Effector CD4-positive, alpha-beta T cell (primary cell): ENCODE measurements around the gene RNF157.
"Not testable (repeated sequence)": the region's sequence is repeated elsewhere in the genome, so short reads cannot be mapped to it uniquely, and the experiment has no call there.

Experiments
- DNase-seq: peaks from one replicate; pipeline ENCODE4 v3.0.0-alpha.2; 2020

The RNF157 gene

GRCh38 chr17:76232342-76232741 is 8.0 kb downstream of the RNF157 start:
- DNase-seq = no peak

DNA sequence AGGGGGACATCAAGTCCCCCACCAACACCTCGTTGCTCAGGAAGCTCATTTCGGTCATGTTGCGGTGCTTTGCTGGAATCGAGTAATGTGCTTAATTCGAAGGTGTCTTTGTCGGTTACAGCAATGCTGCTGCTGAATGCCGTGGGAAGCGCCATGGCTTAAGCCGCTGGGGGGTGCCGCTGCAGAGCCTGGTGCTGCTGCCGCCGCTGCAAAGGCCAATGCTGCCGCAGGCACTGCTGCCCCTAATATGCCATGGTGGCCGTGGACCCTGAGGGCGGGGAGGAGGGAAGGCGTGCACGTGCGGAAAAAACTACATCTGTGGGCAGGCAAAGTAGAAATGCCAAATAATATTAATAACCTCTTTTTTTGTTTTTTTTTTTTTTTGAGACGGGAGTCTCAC is 13.5 kb downstream of the RNF157 start:
- not testable (repeated sequence) for DNase-seq

- not testable (repeated sequence) for DNase-seq
Observed at GRCh38 chr17:76225373-76226086, 14.8 kb downstream of the RNF157 start.

- DNase-seq = no peak
Observed at GRCh38 chr17:76223802-76224201, 16.5 kb downstream of the RNF157 start.

GRCh38 chr17:76219670-76220383 is 20.5 kb downstream of the RNF157 start:
- DNase-seq = no peak

DNA sequence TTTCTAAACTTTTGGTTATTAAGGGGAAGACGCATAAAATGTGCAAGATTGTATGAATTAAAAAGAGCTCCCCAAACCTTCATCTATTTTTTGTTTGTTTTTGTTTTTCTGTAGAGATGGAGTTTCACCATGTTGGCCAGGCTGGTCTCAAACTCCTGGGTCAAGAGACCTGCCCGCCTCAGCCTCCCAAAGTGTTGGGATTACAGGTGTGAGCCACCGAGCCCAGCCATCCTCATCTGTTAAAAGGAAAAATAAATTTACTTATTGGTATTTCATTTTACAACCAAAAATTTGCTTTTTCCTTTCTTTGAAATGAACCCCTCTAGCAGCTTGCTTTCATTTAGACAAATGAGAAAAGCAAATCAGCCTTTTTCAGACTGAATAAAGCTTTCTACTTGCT is 23.2 kb downstream of the RNF157 start:
- DNase-seq = no peak

DNA sequence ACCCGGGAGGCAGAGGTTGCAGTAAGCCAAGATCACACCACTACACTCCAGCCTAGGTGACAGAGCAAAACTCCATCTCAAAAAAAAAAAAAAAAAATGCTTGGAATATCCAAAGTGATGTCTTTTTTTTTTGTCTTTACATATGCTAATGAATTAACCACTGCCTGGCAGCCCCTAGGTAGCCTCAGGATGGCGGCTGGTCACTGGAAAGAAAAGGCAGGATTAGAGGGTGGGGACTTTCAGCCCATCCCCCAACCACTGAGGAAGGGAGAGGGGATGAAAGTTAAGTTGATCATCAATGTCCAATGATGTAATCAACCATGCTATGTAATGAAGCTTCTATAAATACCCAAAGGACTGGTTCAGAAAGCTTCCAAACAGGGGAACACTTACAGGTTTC is 26.8 kb downstream of the RNF157 start:
- no peak for DNase-seq

- no peak for DNase-seq
Observed at GRCh38 chr17:76208120-76208519, 32.2 kb downstream of the RNF157 start.

- DNase-seq = no peak
Observed at GRCh38 chr17:76207275-76208059, 32.8 kb downstream of the RNF157 start.

DNA sequence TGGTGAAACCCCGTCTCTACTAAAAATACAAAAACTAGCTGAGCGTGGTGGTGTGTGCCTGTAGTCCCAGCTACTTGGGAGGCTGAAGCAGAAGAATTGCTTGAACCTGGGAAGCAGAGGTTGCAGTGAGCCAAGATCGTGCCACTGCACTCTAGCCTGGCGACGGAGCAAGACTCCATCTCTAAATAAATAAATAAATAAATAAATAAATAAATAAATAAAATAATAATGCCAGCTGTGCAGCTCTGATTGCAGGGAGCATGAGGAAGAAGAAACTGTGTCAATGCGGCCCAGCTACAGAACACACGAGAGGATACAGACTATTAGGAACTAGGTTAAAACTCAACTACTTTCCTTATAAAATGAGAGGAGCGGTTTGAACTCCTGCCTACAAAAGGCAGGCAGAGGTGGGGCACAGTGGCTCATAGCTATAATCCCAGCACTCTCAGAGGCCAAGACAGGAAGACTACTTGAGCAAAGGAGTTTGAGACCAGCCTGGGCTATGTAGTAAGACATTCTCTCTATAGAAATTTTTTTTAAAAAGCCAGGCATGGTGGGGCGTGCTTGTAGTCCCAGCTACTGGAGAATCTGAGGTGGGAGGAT is 34.6 kb downstream of the RNF157 start:
- not testable (repeated sequence) for DNase-seq

GRCh38 chr17:76204277-76204676 is 36.0 kb downstream of the RNF157 start:
- no peak for DNase-seq

- DNase-seq = no peak
Observed at GRCh38 chr17:76200354-76200753, 39.9 kb downstream of the RNF157 start.

DNA sequence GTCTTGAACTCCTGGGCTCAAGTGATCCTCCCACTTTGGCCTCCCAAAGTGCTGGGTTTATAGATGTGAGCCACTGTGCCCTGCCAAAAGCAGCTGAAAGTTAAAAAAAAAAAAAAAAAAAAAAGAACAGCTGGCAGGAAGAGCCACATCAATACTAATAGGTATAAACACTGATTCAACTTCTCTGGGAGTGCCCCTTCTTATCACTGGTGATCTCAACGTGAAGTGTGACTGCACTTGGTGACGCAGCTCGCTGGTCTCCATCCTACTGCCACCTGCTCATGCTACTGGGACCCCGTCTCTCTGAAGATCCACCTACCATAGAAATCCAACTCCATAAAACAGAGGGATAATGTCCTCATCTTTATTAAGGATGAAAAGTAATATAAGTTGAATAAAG is 40.8 kb downstream of the RNF157 start:
- peak; percentile 67 for DNase-seq

- no peak for DNase-seq
Observed at GRCh38 chr17:76198702-76199101, 41.6 kb downstream of the RNF157 start.

GRCh38 chr17:76197911-76198310 is 42.4 kb downstream of the RNF157 start:
- DNase-seq = no peak

DNA sequence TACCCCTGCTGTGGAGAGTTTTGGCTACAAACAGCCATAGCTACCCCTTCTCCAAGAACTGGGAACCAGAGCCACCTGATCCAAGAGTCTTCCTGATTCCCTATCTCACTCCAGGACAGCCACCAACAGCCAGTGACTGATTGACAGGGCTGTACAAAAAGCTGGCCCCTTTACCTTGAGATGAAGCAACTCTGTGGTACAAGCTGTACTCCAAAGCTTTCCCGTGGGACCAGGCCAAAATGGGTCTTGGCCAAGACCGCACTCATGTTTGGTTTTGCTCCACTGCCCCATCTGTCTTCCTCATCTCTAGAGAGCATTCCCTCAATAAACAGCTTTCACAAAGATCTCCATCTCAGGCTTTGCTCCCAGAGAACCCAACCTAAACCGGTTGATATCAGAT is 43.6 kb downstream of the RNF157 start:
- no peak for DNase-seq

DNA sequence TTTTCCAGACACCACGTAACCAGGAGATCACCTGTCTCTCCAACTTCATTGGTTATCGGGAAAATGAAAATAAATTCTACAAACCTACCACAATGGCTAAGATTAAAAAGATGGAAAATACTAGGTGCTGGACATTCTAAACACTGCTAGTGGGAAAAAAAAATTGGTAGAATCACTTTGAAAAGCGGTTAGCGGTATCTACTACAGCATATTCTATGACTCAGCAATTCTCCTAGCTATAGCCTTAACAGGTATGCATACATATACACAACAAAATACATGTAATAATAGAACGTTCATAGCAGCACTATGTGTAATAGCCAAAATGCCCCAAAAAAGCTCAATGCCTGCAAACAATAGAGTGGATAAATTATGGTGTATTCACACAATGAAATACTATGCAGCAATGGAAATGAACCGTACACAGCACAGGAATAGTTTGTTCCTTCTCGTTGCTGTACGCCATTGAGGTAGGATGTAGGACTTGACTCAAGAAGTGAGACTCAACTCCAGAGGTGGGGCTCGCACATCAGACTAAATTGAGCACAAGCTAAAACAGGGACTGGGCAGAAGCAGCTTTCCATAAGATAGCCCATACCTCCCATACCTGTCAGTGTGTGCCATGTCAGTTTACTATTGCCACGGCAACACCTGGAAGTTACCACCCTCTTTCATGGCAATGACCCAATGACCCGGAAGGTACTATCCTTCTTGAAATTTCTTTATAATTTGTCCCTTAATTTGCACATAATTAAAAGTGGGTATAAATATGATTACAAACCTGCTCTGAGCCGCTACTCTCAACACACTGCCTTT is 44.8 kb downstream of the RNF157 start:
- no peak for DNase-seq

DNA sequence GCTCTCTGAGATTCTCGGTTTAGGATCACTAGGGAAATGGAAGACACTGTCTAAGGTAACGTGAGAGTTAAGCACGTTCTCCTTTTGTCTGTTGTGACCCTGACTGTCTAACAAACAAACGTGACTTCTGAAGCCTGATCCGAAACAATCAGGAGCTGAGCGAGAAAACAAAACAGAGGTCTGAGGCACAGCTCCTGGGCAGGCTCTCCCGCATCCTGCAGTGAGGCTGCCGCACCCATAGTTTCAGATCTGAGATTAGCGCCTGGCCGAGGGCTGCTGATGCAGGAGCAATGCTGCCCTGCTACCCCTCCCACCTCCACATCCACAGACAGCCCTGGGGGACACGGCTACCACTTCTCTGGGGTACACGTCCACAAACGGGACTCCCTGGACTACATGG is 46.7 kb downstream of the RNF157 start:
- DNase-seq = no peak

DNA sequence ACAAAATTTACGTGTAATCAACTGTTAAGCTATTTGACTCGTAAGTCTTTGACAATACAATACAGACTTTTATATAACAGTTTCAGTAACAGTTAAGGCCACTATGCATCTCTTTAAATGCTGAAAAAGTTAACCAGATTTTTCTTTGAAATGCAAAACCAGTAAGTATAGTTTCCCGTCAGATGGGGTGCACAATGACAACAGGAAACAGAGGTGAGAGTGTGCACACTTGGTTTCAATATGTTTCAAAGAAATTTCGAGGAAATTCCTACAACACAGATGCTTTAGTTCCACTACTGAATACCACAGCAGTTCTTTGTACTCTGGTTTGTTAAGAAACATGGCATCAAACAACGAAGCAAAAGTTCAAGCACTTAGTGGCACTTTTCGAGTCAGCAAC is 48.4 kb downstream of the RNF157 start:
- peak; percentile 28 for DNase-seq

- no peak for DNase-seq
Observed at GRCh38 chr17:76189741-76190140, 50.6 kb downstream of the RNF157 start.

DNA sequence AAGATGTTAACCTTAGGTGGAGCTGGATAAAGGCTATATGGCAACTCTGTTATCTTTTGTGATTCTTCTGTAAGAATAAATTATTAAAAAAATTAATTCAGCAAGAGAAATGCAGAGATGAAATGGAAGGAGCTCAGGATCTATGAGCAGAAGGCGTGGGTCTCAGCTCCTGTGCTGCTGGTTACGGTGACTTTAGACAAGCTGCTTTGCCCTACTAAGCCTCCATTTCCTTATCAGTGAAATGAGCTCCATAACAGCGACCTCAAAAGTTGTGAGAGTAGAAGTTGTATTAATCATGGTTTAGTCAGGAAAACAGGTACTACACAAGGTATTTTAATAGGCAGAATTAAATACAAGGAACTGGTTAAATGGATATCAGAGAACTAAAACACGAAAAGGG is 51.0 kb downstream of the RNF157 start:
- DNase-seq = no peak
